ENCODE measurements around the gene FREM1.

FREM1 gene

GRCh38 chr9:14906644-14907359, 3.4 kb downstream of the FREM1 start:
- DNase-seq (ENCODE audit: low spot score in 2 of 2) = no peak
- Histone ChIP-seq H3K4me3 (no peak overlapping the region), H3K36me3 (replicated peaks) (no peaks in the 10 kb centered on the region), H3K9me3 (no peaks in the 10 kb centered on the region), H3K27me3 (ENCODE audit: low read depth) (no peaks in the 10 kb centered on the region), H3K4me1 (no peaks in the 10 kb centered on the region)
- in situ Hi-C loops (cut with MboI; ENCODE audit: low sequenced_read_pairs) = no loop called here

GRCh38 chr9:14906000-14906399, 4.2 kb downstream of the FREM1 start:
- in situ Hi-C loops (cut with MboI; ENCODE audit: low sequenced_read_pairs) = no loop called here
- Histone ChIP-seq H3K4me3 (no peak overlapping the region), H3K36me3 (replicated peaks) (no peaks in the 10 kb centered on the region), H3K9me3 (no peaks in the 10 kb centered on the region), H3K27me3 (ENCODE audit: low read depth) (0 out of 2 replicates have a peak, but pooled peaks cover 2% of the 10 kb centered on the region), H3K4me1 (no peaks in the 10 kb centered on the region)
- no peak for DNase-seq (ENCODE audit: low spot score in 2 of 2)

GRCh38 chr9:14903040-14903439, 7.2 kb downstream of the FREM1 start:
- no peak for DNase-seq (ENCODE audit: low spot score in 2 of 2)
- H3K4me1 ChIP-seq = no peaks in the 10 kb centered on the region
- H3K36me3 ChIP-seq (replicated peaks) = no peaks in the 10 kb centered on the region
- H3K9me3 ChIP-seq = no peaks in the 10 kb centered on the region
- 0 out of 2 replicates have a peak, but pooled peaks cover 2% of the 10 kb centered on the region for H3K27me3 ChIP-seq (ENCODE audit: low read depth)
- H3K4me3 ChIP-seq = no peak overlapping the region
- in situ Hi-C loops (cut with MboI; ENCODE audit: low sequenced_read_pairs) = no loop called here

- Histone ChIP-seq H3K9me3 (no peaks in the 10 kb centered on the region), H3K4me3 (no peak overlapping the region), H3K4me1 (no peaks in the 10 kb centered on the region), H3K36me3 (replicated peaks) (no peaks in the 10 kb centered on the region), H3K27me3 (ENCODE audit: low read depth) (0 out of 2 replicates have a peak, but pooled peaks cover 2% of the 10 kb centered on the region)
- in situ Hi-C loops (cut with MboI; ENCODE audit: low sequenced_read_pairs) = no loop called here
- no peak for DNase-seq (ENCODE audit: low spot score in 2 of 2)
These were observed 7.7 kb downstream of the FREM1 start for GRCh38 chr9:14902561-14902960.

GRCh38 chr9:14899815-14900193, 10.4 kb downstream of the FREM1 start:
- Histone ChIP-seq H3K9me3 (no peaks in the 10 kb centered on the region), H3K27me3 (ENCODE audit: low read depth) (0 out of 2 replicates have a peak, but pooled peaks cover 2% of the 10 kb centered on the region), H3K4me1 (no peaks in the 10 kb centered on the region), H3K36me3 (replicated peaks) (no peaks in the 10 kb centered on the region), H3K4me3 (no peak overlapping the region)
- in situ Hi-C loops (cut with MboI; ENCODE audit: low sequenced_read_pairs) = no loop called here
- DNase-seq (ENCODE audit: low spot score in 2 of 2) = no peak

- Histone ChIP-seq H3K4me3 (no peak overlapping the region), H3K36me3 (replicated peaks) (no peaks in the 10 kb centered on the region), H3K9me3 (no peaks in the 10 kb centered on the region), H3K27me3 (ENCODE audit: low read depth) (0 out of 2 replicates have a peak, but pooled peaks cover 2% of the 10 kb centered on the region), H3K4me1 (no peaks in the 10 kb centered on the region)
- no peak for DNase-seq (ENCODE audit: low spot score in 2 of 2)
- in situ Hi-C loops (cut with MboI; ENCODE audit: low sequenced_read_pairs) = no loop called here
These were observed 11.0 kb downstream of the FREM1 start for GRCh38 chr9:14899042-14899814.

- no peak overlapping the region for H3K4me3 ChIP-seq
- in situ Hi-C loops (cut with MboI; ENCODE audit: low sequenced_read_pairs) = no loop called here
- no peaks in the 10 kb centered on the region for H3K4me1 ChIP-seq
- H3K36me3 ChIP-seq (replicated peaks) = no peaks in the 10 kb centered on the region
- DNase-seq (ENCODE audit: low spot score in 2 of 2) = no peak
- H3K9me3 ChIP-seq = no peaks in the 10 kb centered on the region
- H3K27me3 ChIP-seq (ENCODE audit: low read depth) = no peaks in the 10 kb centered on the region
These were observed 14.4 kb downstream of the FREM1 start for GRCh38 chr9:14895806-14896205.

GRCh38 chr9:14893280-14893679, 16.9 kb downstream of the FREM1 start:
- Histone ChIP-seq H3K9me3 (no peaks in the 10 kb centered on the region), H3K4me3 (no peak overlapping the region), H3K36me3 (replicated peaks) (no peaks in the 10 kb centered on the region), H3K4me1 (no peaks in the 10 kb centered on the region), H3K27me3 (ENCODE audit: low read depth) (no peaks in the 10 kb centered on the region)
- DNase-seq (ENCODE audit: low spot score in 2 of 2) = no peak
- in situ Hi-C loops (cut with MboI; ENCODE audit: low sequenced_read_pairs) = no loop called here

GRCh38 chr9:14891332-14891731, 18.9 kb downstream of the FREM1 start:
- no peaks in the 10 kb centered on the region for H3K4me1 ChIP-seq
- in situ Hi-C loops (cut with MboI; ENCODE audit: low sequenced_read_pairs) = no loop called here
- H3K9me3 ChIP-seq = no peaks in the 10 kb centered on the region
- no peaks in the 10 kb centered on the region for H3K27me3 ChIP-seq (ENCODE audit: low read depth)
- no peak for DNase-seq (ENCODE audit: low spot score in 2 of 2)
- no peaks in the 10 kb centered on the region for H3K36me3 ChIP-seq (replicated peaks)
- H3K4me3 ChIP-seq = no peak overlapping the region

- no peaks in the 10 kb centered on the region for H3K4me1 ChIP-seq
- H3K9me3 ChIP-seq = no peaks in the 10 kb centered on the region
- no peak for DNase-seq (ENCODE audit: low spot score in 2 of 2)
- no peaks in the 10 kb centered on the region for H3K36me3 ChIP-seq (replicated peaks)
- H3K27me3 ChIP-seq (ENCODE audit: low read depth) = no peaks in the 10 kb centered on the region
- H3K4me3 ChIP-seq = no peak overlapping the region
- in situ Hi-C loops (cut with MboI; ENCODE audit: low sequenced_read_pairs) = no loop called here
These were observed 20.8 kb downstream of the FREM1 start for GRCh38 chr9:14889451-14889850.

- DNase-seq (ENCODE audit: low spot score in 2 of 2) = no peak
- H3K4me1 ChIP-seq = no peaks in the 10 kb centered on the region
These were observed 21.4 kb downstream of the FREM1 start for GRCh38 chr9:14888875-14889274.

GRCh38 chr9:14888272-14888671, 22.0 kb downstream of the FREM1 start:
- H3K27me3 ChIP-seq (ENCODE audit: low read depth) = no peaks in the 10 kb centered on the region
- H3K36me3 ChIP-seq (replicated peaks) = no peaks in the 10 kb centered on the region
- in situ Hi-C loops (cut with MboI; ENCODE audit: low sequenced_read_pairs) = no loop called here
- no peak for DNase-seq (ENCODE audit: low spot score in 2 of 2)
- H3K4me1 ChIP-seq = no peaks in the 10 kb centered on the region
- no peak overlapping the region for H3K4me3 ChIP-seq
- H3K9me3 ChIP-seq = no peaks in the 10 kb centered on the region

More at GRCh38 chr9:14888875-14889274, 21.4 kb downstream of the FREM1 start:
- in situ Hi-C loops (cut with MboI; ENCODE audit: low sequenced_read_pairs) = no loop called here
- Histone ChIP-seq H3K9me3 (no peaks in the 10 kb centered on the region), H3K4me3 (no peak overlapping the region), H3K36me3 (replicated peaks) (no peaks in the 10 kb centered on the region), H3K27me3 (ENCODE audit: low read depth) (no peaks in the 10 kb centered on the region)

GRCh38 chr9:14887149-14887548, 23.1 kb downstream of the FREM1 start:
- in situ Hi-C loops (cut with MboI; ENCODE audit: low sequenced_read_pairs) = no loop called here
- Histone ChIP-seq H3K27me3 (ENCODE audit: low read depth) (no peaks in the 10 kb centered on the region), H3K4me1 (no peaks in the 10 kb centered on the region), H3K36me3 (replicated peaks) (no peaks in the 10 kb centered on the region), H3K9me3 (no peaks in the 10 kb centered on the region), H3K4me3 (no peak overlapping the region)
- DNase-seq (ENCODE audit: low spot score in 2 of 2) = no peak

GRCh38 chr9:14883310-14883944, 26.8 kb downstream of the FREM1 start:
- in situ Hi-C loops (cut with MboI; ENCODE audit: low sequenced_read_pairs) = no loop called here
- Histone ChIP-seq H3K9me3 (no peaks in the 10 kb centered on the region), H3K4me1 (no peaks in the 10 kb centered on the region), H3K27me3 (ENCODE audit: low read depth) (no peaks in the 10 kb centered on the region), H3K36me3 (replicated peaks) (no peaks in the 10 kb centered on the region), H3K4me3 (no peak overlapping the region)
- DNase-seq (ENCODE audit: low spot score in 2 of 2) = no peak
